Measurements from ENCODE around the gene HCFC2.
A peak's percentile ranks its signal among the peaks of the same experiment; 100 is the strongest.

Gene HCFC2

DNA sequence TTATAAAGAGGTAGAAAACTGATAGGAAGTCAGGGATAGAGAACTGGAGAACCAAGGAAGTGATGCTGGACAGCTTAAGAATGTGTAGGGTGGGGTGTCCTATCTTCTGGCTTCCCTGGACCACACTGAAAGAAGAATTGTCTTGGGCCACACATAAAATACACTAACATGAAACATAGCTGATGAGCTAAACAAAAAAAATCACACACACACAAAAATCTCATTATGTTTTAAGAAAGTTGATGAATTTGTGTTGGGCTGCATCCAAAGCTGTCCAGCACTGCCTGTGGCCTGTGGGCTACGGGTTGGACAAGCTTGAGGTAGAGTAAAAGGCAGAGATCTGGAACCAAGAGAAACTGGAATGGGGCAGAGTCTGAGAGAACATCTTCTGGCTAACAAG, 21.8 kb upstream of the HCFC2 start:
- TF ChIP-seq, protein P1, sequence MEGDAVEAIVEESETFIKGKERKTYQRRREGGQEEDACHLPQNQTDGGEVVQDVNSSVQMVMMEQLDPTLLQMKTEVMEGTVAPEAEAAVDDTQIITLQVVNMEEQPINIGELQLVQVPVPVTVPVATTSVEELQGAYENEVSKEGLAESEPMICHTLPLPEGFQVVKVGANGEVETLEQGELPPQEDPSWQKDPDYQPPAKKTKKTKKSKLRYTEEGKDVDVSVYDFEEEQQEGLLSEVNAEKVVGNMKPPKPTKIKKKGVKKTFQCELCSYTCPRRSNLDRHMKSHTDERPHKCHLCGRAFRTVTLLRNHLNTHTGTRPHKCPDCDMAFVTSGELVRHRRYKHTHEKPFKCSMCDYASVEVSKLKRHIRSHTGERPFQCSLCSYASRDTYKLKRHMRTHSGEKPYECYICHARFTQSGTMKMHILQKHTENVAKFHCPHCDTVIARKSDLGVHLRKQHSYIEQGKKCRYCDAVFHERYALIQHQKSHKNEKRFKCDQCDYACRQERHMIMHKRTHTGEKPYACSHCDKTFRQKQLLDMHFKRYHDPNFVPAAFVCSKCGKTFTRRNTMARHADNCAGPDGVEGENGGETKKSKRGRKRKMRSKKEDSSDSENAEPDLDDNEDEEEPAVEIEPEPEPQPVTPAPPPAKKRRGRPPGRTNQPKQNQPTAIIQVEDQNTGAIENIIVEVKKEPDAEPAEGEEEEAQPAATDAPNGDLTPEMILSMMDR (IDR thresholded peaks at IDR 0.05; ENCODE audit: low read depth, low read length), result no peak
- DNase-seq (ENCODE audit: low read depth, low spot score), result no peak
- in situ Hi-C loops (cut with HindIII; ENCODE audit: low sequenced_read_pairs), result no loop called here
- H3K4me3 ChIP-seq (ENCODE audit: low read depth, low read length), result no peak overlapping the region

DNA sequence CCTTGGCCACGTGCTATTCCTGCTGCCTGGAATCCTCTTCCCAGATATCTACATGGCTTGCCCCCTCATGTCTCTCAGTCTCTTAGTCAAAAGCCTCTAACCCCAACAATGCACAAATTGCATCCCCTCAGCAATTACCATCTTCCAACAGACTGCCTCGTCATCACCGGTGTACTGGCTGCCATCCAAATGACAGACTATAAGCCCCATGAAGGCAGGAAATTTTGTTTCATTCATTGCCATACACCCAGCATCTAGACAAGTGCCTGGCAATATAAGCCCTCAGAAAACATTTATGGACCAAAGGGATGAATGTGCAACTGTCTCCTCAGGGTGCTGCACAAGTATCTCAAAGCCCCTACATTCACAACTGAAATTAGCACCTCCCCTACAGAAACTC, 20.2 kb upstream of the HCFC2 start:
- in situ Hi-C loops (cut with HindIII; ENCODE audit: low sequenced_read_pairs), result no loop called here
- no peak overlapping the region for H3K4me3 ChIP-seq (ENCODE audit: low read depth, low read length)
- no peak for DNase-seq (ENCODE audit: low read depth, low spot score)
- TF ChIP-seq, protein P1 (IDR thresholded peaks at IDR 0.05; ENCODE audit: low read depth, low read length), result no peak

DNA sequence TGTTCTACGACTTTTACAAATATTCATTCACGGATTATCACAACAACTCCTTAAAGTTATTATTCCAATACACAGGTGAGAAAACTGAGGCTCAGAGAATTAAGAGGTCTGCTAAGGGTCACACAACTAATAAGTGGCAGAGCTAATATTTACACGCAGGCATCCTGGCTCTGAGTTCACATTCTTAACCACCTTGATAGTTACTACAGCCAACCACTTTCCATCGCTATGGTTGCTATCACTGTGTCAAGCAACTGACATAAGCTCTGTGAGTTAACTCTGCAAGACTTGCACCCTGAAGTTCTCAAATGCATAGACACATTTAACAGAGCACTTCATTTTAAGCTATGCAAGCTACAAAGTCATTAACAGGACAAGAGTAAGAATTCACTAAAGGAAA, 18.0 kb upstream of the HCFC2 start:
- in situ Hi-C loops (cut with HindIII; ENCODE audit: low sequenced_read_pairs), result no loop called here
- H3K4me3 ChIP-seq (ENCODE audit: low read depth, low read length), result no peak overlapping the region
- TF ChIP-seq, protein P1 (IDR thresholded peaks at IDR 0.05; ENCODE audit: low read depth, low read length), result no peak
- DNase-seq (ENCODE audit: low read depth, low spot score), result no peak

DNA sequence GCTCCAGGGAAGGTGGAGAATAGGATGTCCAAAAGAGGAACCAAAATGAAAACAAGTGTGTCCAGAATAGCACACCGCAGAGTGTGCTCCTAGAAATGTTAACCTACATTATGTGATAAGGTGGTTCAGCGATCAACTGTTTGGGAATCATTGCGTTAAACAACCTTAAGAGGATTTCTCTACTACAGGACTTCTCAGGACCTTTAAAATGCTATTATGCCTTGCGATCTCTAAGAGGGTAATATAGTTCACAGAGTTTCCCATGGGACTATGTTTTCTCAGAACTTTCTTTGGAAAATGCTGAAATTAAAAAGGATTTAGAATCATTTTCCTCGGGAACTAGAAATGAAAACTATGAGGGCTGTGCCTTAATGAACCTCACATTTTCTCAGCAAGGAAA, 16.2 kb upstream of the HCFC2 start:
- H3K4me3 ChIP-seq (ENCODE audit: low read depth, low read length), result peak overlapping the region; percentile 64
- no peak for DNase-seq (ENCODE audit: low read depth, low spot score)
- TF ChIP-seq, protein P1 (IDR thresholded peaks at IDR 0.05; ENCODE audit: low read depth, low read length), result no peak
- in situ Hi-C loops (cut with HindIII; ENCODE audit: low sequenced_read_pairs), result no loop called here

DNA sequence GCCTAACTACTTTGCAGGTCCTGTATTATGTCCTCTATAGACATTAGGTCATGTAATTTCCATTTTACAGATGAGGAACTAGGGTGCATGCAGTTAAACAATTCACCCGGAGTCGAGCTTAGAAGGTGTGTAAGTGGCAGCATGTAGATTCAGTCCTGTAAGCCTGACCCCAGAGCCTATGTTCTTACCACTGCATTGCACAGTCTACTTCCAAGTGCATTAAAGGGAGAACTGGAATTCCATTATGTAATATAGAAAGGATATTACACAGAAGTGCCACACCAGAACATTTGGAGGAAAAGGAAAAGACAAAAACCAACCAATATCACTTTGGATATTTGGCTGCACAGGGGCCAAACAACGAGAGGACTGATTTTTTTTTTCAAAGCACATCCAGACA, 15.5 kb upstream of the HCFC2 start:
- H3K4me3 ChIP-seq (ENCODE audit: low read depth, low read length), result peak overlapping the region; percentile 64
- TF ChIP-seq, protein P1 (IDR thresholded peaks at IDR 0.05; ENCODE audit: low read depth, low read length), result no peak
- in situ Hi-C loops (cut with HindIII; ENCODE audit: low sequenced_read_pairs), result no loop called here
- no peak for DNase-seq (ENCODE audit: low read depth, low spot score)

DNA sequence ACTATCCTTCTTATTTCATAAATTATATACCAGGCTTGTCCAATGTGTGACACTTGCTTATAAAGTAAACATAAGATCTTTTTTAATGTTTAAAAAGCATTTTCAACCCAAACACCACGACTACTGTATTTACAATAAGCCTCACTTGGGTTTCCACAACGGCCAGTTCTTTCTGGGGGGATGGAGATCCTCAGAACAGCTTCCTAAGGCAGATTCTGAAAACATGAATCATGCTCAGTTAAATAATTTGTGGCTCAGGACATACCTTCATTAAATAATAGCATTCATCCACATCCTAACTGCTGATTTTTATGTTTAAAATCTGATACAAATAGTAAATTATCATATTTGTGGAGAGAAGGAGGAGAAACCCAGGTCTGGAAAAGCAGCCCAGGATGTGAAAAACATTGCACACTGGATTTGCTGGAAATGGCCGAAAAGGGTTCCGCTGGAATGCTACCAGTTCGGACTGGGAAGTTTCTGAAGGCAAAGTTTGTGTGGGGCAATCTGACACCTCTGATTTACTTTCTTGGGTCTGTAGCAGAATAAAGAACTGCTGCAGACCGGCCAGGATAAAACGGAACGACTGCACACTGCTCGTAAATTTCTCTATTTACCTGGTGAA, 14.9 kb upstream of the HCFC2 start:
- TF ChIP-seq, protein P1 (IDR thresholded peaks at IDR 0.05; ENCODE audit: low read depth, low read length), result no peak
- peak overlapping the region; percentile 64 for H3K4me3 ChIP-seq (ENCODE audit: low read depth, low read length)
- peak; percentile 67 for DNase-seq (ENCODE audit: low read depth, low spot score)
- in situ Hi-C loops (cut with HindIII; ENCODE audit: low sequenced_read_pairs), result no loop called here
